Esophagus squamous epithelium (tissue), 5 donors: ENCODE data around the gene PKDCC. TPM values are rescaled to one million over a fixed set of nuclear protein-coding genes. Genes with fewer than 3 reads are reported as not detected.

Experiments
- DNase-seq: peaks from one replicate; lab custom pipeline; 2025; lab: John Stamatoyannopoulos, UW
- H3K27ac ChIP-seq, 4 donors: fragments of 200-600 bp; sonication (generic); one replicate each; pipeline ENCODE4 v1.5.1; 2016 to 2019; ENCODE audit warnings: mild to moderate bottlenecking in 1 of 4
- H3K27me3 ChIP-seq, 4 donors: fragments of 200-600 bp; sonication (generic); 1 replicate in 3 of 4; 2 replicates in 1 of 4; pipeline versions ENCODE4 v1.5.1 to v1.6.0; 2017 to 2021; ENCODE audit warnings: antibody characterized with exemption in 1 of 4
- H3K36me3 ChIP-seq, 3 donors: fragments of 200-600 bp; sonication (generic); one replicate each; pipeline ENCODE4 v1.5.1; 2016 to 2019
- H3K4me1 ChIP-seq, 3 donors: fragments of 200-600 bp; sonication (generic); one replicate each; pipeline ENCODE4 v1.5.1; 2017 to 2019
- H3K4me3 ChIP-seq, 4 donors: fragments of 200-600 bp; sonication (generic); 1 replicate in 3 of 4; 2 replicates in 1 of 4; pipeline ENCODE4 v1.5.1; 2016 to 2019; ENCODE audit warnings: mild to moderate bottlenecking in 2 of 4, moderate library complexity in 1 of 4
- H3K9me3 ChIP-seq, 3 donors: fragments of 200-600 bp; sonication (generic); one replicate each; pipeline ENCODE4 v1.5.1; 2016 to 2019
- CTCF ChIP-seq, 6 experiments: fragments of 450-650 bp in 4 of 6; fragments of 200-600 bp in 2 of 6; sonication (generic) in 2 of 6; IDR thresholded peaks; one replicate each; pipeline ENCODE4 v1.5.1; 2016 to 2019; ENCODE audit warnings: antibody characterized with exemption in 6 of 6, mild to moderate bottlenecking in 4 of 6, moderate library complexity in 4 of 6
- POLR2A ChIP-seq, 4 donors: fragments of 450-650 bp; IDR thresholded peaks; one replicate each; pipeline ENCODE4 v1.6.1; 2017; ENCODE audit warnings: antibody characterized with exemption in 4 of 4, mild to moderate bottlenecking in 4 of 4, moderate library complexity in 3 of 4
- WGBS, 2 donors: methylation state at CpG; one replicate each; pipeline ENCODE4 v1.1.5; 2018; 5-methylcytosine and 5-hydroxymethylcytosine counted together
- intact Hi-C: fragments of 100-400 bp; cut with DNase I; formaldehyde crosslinking; loops from one replicate; pipeline ENCODE4 v1.15.0; 2022
- total RNA-seq, 4 donors: library from RNA; depleted of rRNA; stranded (reverse); fragments of >200 nt; gene quantifications; one replicate each; pipeline ENCODE4 v1.1.0, GENCODE V29; 2016
- donor health status: DM: yes; HTN: yes; CAD: no.

Gene PKDCC
- total RNA-seq, 4 donors from 2014 or later = 0.53 to 16.8 (median 6.4) TPM

- no peak for DNase-seq
- H3K4me3 ChIP-seq = no peak overlapping the region
- intact Hi-C loops = no loop called here
- WGBS, 2 donors = 80 to 82% methylated on average over 8 of the region's 8 CpGs
- H3K36me3 ChIP-seq = no peaks in the 10 kb centered on the region
- no peak for TF ChIP-seq POLR2A (IDR thresholded peaks at IDR 0.05)
- no peak for TF ChIP-seq CTCF (IDR thresholded peaks at IDR 0.05)
- no peaks in the 10 kb centered on the region for H3K9me3 ChIP-seq
- H3K27me3 ChIP-seq = peaks cover 0 to 18% (median 0%) of the 10 kb centered on the region in 4 donors
- H3K27ac ChIP-seq = no peak overlapping the region
- peaks cover under 1 to 12% (median 4%) of the 10 kb centered on the region in 3 donors for H3K4me1 ChIP-seq
These were observed 19.7 kb downstream of the PKDCC start for GRCh38 chr2:42067521-42067920.

GRCh38 chr2:42068571-42069178 lies 20.9 kb downstream of the PKDCC start:
- H3K4me3 ChIP-seq = no peak overlapping the region

GRCh38 chr2:42069568-42069967 lies 21.7 kb downstream of the PKDCC start:
- H3K4me3 ChIP-seq = no peak overlapping the region
- TF ChIP-seq CTCF (IDR thresholded peaks at IDR 0.05) (no peak), POLR2A (IDR thresholded peaks at IDR 0.05) (no peak)
- H3K36me3 ChIP-seq = no peaks in the 10 kb centered on the region
- peaks cover 4 to 14% (median 6%) of the 10 kb centered on the region in 3 donors for H3K4me1 ChIP-seq
- WGBS, 2 donors = 90% methylated on average over 2 of the region's 2 CpGs; no CpG with 5 or more reads in 1 of the 2 donors
- H3K9me3 ChIP-seq = no peaks in the 10 kb centered on the region
- H3K27me3 ChIP-seq = peaks cover 0 to 18% (median 0%) of the 10 kb centered on the region in 4 donors
- DNase-seq = no peak
- intact Hi-C loops = no loop called here
- H3K27ac ChIP-seq = no peak overlapping the region

More at GRCh38 chr2:42068571-42069178, 20.9 kb downstream of the PKDCC start:
- H3K9me3 ChIP-seq = no peaks in the 10 kb centered on the region
- H3K36me3 ChIP-seq = no peaks in the 10 kb centered on the region
- WGBS, 2 donors = 70 to 75% methylated on average over 8 to 13 of the region's 13 CpGs
- peaks cover 4 to 19% (median 6%) of the 10 kb centered on the region in 3 donors for H3K4me1 ChIP-seq
- peaks cover 0 to 18% (median 0%) of the 10 kb centered on the region in 4 donors for H3K27me3 ChIP-seq
- no peak for DNase-seq
- TF ChIP-seq CTCF (IDR thresholded peaks at IDR 0.05) (no peak), POLR2A (IDR thresholded peaks at IDR 0.05) (no peak)
- intact Hi-C loops = no loop called here
- H3K27ac ChIP-seq = no peak overlapping the region

- H3K9me3 ChIP-seq = no peaks in the 10 kb centered on the region
- no peak for DNase-seq
- no peaks in the 10 kb centered on the region for H3K36me3 ChIP-seq
- no peak for TF ChIP-seq POLR2A (IDR thresholded peaks at IDR 0.05)
- TF ChIP-seq CTCF (IDR thresholded peaks at IDR 0.05) = no peak
- peaks cover 0 to 18% (median 0%) of the 10 kb centered on the region in 4 donors for H3K27me3 ChIP-seq
- peaks cover 4 to 14% (median 6%) of the 10 kb centered on the region in 3 donors for H3K4me1 ChIP-seq
- H3K4me3 ChIP-seq = no peak overlapping the region
- WGBS, 2 donors = 85 to 93% methylated on average over 4 of the region's 4 CpGs
- intact Hi-C loops = no loop called here
- H3K27ac ChIP-seq = no peak overlapping the region
These were observed 24.0 kb downstream of the PKDCC start for GRCh38 chr2:42071791-42072190.

GRCh38 chr2:42072349-42073118 lies 24.7 kb downstream of the PKDCC start:
- TF ChIP-seq POLR2A (IDR thresholded peaks at IDR 0.05) (no peak), CTCF (IDR thresholded peaks at IDR 0.05) (no peak)
- 43 to 44% methylated on average over 9 to 11 of the region's 13 CpGs for WGBS, 2 donors
- Histone ChIP-seq H3K4me1 (peaks cover 4 to 14% (median 6%) of the 10 kb centered on the region in 3 donors), H3K9me3 (no peaks in the 10 kb centered on the region), H3K27me3 (peaks cover 0 to 18% (median 0%) of the 10 kb centered on the region in 4 donors), H3K36me3 (no peaks in the 10 kb centered on the region), H3K4me3 (no peak overlapping the region), H3K27ac (no peak overlapping the region)
- intact Hi-C loops = no loop called here
- no peak for DNase-seq
